ENCODE data around the gene BMX.

Gene BMX

DNA sequence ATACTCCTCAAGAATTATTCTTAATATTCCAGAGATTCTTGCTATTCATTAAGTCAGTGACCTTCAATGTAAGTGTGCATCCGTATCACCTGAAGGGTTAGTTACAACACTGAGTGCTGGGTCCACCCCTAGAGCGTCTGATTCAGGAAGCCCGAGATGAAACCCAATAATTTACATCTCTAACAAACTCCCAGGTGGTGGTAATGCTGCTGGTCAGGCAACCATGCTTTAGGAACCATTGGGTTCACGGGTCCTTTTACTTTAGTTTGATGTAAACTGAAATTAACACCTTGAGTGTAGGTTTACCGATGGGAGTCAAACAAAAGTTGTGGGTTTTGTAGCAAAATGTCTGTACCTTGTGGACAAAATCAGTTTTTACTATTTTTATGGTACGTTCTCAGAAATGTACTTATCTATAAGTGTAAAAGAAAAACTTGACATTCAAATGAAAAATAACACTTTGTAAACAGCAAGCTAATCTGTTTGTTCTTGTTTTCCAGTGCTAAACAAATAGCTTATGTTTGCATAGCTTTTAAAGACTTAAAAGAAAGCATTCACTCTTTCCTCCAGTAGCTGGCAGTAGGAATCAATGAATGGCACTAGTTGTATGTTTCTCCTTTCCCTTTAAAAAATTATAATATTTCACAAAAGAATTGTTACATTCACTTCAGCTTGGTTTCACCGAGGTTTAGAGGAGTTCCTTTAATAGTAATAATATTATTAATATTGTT, 67.4 kb downstream of the BMX start:
- DNase-seq (ENCODE audit: low read depth in 3 of 3, low spot score in 1 of 3) = no peak

GRCh38 chrX:15570145-15570544, 69.5 kb downstream of the BMX start:
- DNase-seq (ENCODE audit: low read depth in 3 of 3, low spot score in 1 of 3) = no peak

DNA sequence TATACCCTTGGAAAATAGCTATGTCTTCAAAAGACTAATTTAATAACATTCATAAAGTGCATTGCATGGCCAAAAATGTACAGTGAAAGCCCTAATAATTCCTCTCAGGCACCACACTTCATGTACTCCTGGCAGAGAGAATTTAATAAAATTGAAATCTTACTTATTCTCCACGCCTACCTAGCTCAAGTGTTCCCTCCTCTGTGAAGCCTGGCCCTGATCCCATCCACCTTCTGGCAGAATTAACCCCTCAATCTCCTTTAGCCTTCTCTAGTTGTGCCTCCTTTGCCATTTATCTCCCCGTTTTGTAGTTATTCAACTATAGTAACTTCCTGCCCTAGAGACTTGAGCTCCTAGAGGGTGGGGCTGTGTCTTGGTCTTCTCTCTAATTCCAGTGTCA, 73.4 kb downstream of the BMX start:
- DNase-seq (ENCODE audit: low read depth in 3 of 3, low spot score in 1 of 3) = no peak

DNA sequence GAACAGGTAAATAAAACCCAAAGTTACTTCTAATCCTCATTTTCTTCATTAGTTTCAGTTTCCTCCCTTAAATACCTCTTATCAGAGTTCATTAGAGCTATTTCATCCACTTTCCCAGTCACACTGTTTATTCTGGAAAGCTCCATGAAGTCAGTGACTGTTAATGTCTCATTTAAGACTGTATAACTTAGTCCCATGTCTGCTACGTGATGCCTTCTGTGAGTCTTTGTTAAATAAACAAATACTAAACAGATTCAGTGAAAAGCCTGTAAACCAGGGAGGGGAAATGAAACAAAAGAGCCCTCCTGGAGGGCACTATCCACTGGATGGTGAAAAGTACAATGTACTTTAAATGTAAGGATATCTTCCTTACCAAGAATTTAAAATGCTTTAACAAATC, 75.4 kb downstream of the BMX start:
- no peak for DNase-seq (ENCODE audit: low read depth in 3 of 3, low spot score in 1 of 3)

GRCh38 chrX:15579778-15580747, 79.5 kb downstream of the BMX start:
- DNase-seq (ENCODE audit: low read depth in 3 of 3, low spot score in 1 of 3) = no peak

DNA sequence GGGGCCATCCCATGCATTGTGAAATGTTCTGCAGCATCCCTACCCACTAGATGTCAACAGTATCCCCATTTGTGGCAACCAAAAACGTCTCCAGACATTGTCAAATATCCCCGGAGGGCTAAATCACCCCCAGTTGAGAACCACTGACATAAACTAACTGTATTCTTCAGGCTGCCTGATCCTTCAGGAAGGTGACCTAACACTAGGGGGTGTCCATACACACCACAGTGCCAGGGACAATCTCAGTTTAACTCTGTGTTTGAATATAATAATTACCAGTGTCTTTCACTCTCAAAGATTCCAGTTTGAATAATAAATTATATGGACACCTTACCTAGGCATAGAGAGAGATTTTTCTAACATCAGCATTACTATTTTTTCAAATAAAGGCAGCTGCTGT, 93.8 kb downstream of the BMX start:
- no peak for DNase-seq (ENCODE audit: low read depth in 3 of 3, low spot score in 1 of 3)

GRCh38 chrX:15598026-15598425, 97.4 kb downstream of the BMX start:
- no peak for DNase-seq (ENCODE audit: low read depth in 3 of 3, low spot score in 1 of 3)

- no peak for DNase-seq (ENCODE audit: low read depth in 3 of 3, low spot score in 1 of 3)
Measured at GRCh38 chrX:15599461-15599860, 98.9 kb downstream of the BMX start.

- DNase-seq (ENCODE audit: low read depth in 3 of 3, low spot score in 1 of 3) = no peak
Measured at GRCh38 chrX:15600049-15600448, 99.4 kb downstream of the BMX start.

DNA sequence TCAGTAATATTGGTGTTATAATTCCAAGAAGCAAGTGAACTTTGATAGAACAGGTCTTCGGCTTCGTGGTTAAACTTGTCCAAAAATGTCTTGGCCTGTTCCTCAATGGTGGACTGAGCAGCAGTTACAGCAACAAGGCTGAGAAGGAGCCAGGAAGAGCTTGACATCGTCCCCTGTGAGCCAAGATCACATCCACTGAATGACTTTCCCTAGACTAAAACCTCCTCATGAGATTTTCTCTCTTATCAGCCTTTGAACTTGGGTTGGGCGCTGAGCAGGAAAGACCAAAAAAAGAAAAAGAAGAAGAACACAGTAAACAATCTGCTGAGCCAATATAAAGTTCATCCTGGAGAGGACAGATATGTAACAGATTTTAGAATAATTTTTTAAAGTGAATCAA, 100.1 kb downstream of the BMX start, which contains the start of gene ACE2:
TSS of gene ACE2 (minus strand) at position 216 of the 400 bp plus-strand sequence. CDS start at position 167, 49 bp downstream.
- no peak for DNase-seq (ENCODE audit: low read depth in 3 of 3, low spot score in 1 of 3)

- DNase-seq (ENCODE audit: low read depth in 3 of 3, low spot score in 1 of 3) = no peak
Measured at GRCh38 chrX:15601932-15602331, 101.3 kb downstream of the BMX start.

DNA sequence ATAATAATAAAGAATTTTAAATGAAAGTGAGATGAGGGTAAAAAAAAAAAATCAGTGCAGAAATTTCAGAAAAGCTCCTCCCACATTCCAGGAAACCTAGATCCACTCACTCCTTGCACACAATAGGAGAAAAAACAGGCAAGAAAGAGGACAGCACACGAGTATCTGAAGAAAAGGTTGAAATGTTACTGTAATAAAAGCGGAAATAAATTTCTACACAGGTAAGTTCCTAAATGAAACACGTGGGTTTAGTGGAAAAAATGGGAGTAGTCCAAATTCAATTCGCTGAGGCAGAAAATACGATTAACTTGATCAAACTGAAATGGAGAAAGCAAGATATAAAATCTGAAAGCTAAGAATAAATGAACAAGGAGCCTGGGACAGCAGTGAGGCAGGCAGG, 102.2 kb downstream of the BMX start:
- no peak for DNase-seq (ENCODE audit: low read depth in 3 of 3, low spot score in 1 of 3)

DNA sequence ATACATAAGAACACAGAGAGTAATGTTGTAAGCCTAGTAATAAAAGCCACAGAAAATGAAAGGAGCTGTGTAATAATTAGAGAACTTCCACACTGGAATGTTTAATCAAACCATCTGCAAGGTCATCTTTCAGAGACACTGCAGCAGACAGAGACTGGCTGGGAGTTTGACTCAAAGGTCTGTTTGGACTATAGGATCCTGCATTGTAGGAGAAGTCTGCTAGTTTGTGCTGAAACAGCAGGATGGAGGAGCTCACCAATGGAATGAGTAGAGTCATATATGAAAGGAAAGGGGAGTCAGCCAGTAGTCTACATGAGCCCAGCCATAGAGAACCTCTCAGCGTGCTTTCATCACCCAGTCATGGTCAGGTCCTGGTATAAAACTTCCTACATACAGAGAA, 104.6 kb downstream of the BMX start:
- DNase-seq (ENCODE audit: low read depth in 3 of 3, low spot score in 1 of 3) = no peak
